ENCODE measurements around the gene GOT2. TPM values are rescaled to one million over a fixed set of nuclear protein-coding genes. Genes with fewer than 3 reads are reported as not detected.

Gene GOT2
- total and polyA plus RNA-seq, 2 of the 8 experiments (the other 6 are each of a cell fraction or from before 2014, with no cell fraction given), result 62.9 to 223 TPM

- TF ChIP-seq HDAC2 (IDR thresholded peaks at IDR 0.05; ENCODE audit: borderline replicate concordance in 1 of 2, low read depth in 2 of 2, low read length in 2 of 2) (no peak), FOSL1 (IDR thresholded peaks at IDR 0.05; ENCODE audit: insufficient read depth, low read depth, low read length) (no peak), NRF1 (IDR thresholded peaks at IDR 0.05; ENCODE audit: low read depth, low read length) (no peak), TCF12 (IDR thresholded peaks at IDR 0.05; ENCODE audit: low read depth, low read length) (no peak), RAD21 (IDR thresholded peaks at IDR 0.05 in 1 of 2, conservative IDR thresholded peaks at IDR 0.05 in 1 of 2; ENCODE audit: low read depth in 2 of 2, low read length in 2 of 2) (no peak), BCL11A (IDR thresholded peaks at IDR 0.05; ENCODE audit: low read depth in 2 of 2, low read length in 2 of 2) (no peak), SAP30 (IDR thresholded peaks at IDR 0.05; ENCODE audit: insufficient read depth, insufficient replicate concordance, low read length) (no peak)
Measured at GRCh38 chr16:58723109-58723508, 11.0 kb downstream of the GOT2 start (continued).
